ENCODE data around the gene ARID1A. TPM values are rescaled to one million over a fixed set of nuclear protein-coding genes. Genes with fewer than 3 reads are reported as not detected.

Gene ARID1A
- total and polyA plus RNA-seq, 8 donors, result 9.9 to 74.2 (median 45.3) TPM

DNA sequence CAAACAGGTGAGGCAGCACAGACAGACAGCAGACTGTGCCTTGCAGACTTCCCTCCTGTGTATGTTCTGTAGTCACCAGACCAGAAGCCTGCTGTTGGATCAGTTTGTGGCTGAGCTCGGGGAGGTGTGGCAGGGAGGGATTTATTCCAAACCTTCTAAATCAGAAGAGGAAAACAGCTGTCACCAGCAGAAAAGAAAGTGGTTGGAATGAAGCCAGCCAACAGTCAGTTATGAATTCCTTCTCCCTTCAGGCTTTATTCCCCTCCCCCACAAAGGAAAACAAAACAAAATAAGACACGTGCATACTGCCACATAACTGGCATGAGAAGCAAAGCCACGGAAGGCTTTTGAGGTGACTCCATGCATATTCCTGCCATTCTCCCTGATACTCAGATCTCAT, 72.9 kb downstream of the ARID1A start:
- DNase-seq, result peak in 1 of 2 donors; percentile 62
- peak overlapping the region in 3 of 5 donors; percentile 14 to 39 (median 30) for H3K27ac ChIP-seq
- no peaks in the 10 kb centered on the region for H3K9me3 ChIP-seq
- no peak overlapping the region for H3K4me3 ChIP-seq
- H3K27me3 ChIP-seq, result no peaks in the 10 kb centered on the region
- TF ChIP-seq POLR2A (IDR thresholded peaks at IDR 0.05) (no peak), POLR2AphosphoS5 (IDR thresholded peaks at IDR 0.05) (no peak), EP300 (IDR thresholded peaks at IDR 0.05) (no peak), CTCF (IDR thresholded peaks at IDR 0.05) (no peak)
- intact Hi-C loops (cut with DNase I; ENCODE audit: low total_unique reads), result no loop called here
- peaks cover 71 to 100% (median 97%) of the 10 kb centered on the region in 4 donors for H3K36me3 ChIP-seq
- WGBS, 5 donors, result 4 to 22% (median 8%) methylated on average over 3 of the region's 3 CpGs
- peaks cover 26 to 52% (median 39%) of the 10 kb centered on the region in 4 donors for H3K4me1 ChIP-seq

DNA sequence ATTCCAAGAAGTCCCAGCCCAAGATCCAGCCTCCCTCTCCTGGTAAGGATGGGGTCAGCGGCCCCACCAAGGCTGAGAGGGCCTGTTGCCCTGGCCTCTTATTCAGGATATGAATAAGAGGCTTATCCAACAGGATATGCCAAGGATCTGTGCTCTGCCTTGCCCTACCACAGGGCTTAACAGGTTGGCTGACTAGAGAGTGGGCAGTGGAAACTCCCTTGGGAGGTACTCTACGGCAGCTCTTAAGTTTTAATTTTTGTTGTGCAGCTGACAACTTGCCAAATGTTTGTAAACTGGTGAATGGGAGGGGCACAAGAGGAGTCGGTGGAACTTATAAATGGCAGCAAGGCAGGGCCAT, 75.4 kb downstream of the ARID1A start:
- intact Hi-C loops (cut with DNase I; ENCODE audit: low total_unique reads), result no loop called here
- H3K4me1 ChIP-seq, result peaks cover 26 to 55% (median 42%) of the 10 kb centered on the region in 4 donors
- H3K27ac ChIP-seq, result peak overlapping the region; percentile 31 to 77 (median 70)
- WGBS, 5 donors, result 47 to 62% (median 50%) methylated on average over 3 of the region's 3 CpGs
- H3K36me3 ChIP-seq, result peaks cover 69 to 100% (median 98%) of the 10 kb centered on the region in 4 donors
- no peaks in the 10 kb centered on the region for H3K27me3 ChIP-seq
- DNase-seq, result no peak
- no peak for TF ChIP-seq CTCF (IDR thresholded peaks at IDR 0.05)
- TF ChIP-seq POLR2A (IDR thresholded peaks at IDR 0.05), result no peak
- no peak for TF ChIP-seq EP300 (IDR thresholded peaks at IDR 0.05)
- TF ChIP-seq POLR2AphosphoS5 (IDR thresholded peaks at IDR 0.05), result no peak
- H3K4me3 ChIP-seq, result no peak overlapping the region
- H3K9me3 ChIP-seq, result no peaks in the 10 kb centered on the region

DNA sequence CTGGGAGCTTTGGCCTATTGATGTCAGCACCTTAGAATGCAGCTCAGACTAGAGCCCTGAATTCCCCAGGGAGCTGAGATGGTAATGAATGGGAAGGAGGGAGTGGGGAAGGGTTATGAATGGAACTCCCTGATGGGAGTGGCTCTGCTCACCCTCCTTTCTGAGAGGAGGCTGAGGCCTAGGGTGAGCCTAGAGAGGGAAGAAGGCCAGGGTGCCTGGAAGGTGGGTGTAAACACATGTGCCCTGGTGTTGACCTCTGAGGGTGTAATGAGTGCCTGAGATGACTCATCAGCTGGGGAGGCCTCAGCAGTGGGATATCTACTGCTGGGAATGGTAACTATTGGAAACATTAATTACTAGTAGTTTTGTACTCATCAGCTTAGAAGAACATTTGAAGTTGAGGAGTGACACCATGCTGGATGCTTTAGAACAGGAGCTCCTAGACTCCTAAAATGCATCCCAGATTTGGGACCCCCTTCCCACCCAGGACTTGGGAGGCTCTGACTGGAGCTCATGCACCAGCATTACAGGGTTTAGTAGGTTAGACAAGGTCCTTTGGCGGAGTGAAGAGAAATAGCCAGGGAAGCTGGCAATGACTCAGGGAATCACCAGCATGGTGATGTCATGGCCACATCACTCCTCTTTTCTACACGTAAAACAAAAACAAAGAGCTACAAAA, 76.0 kb downstream of the ARID1A start:
- 63 to 88% (median 82%) methylated on average over 2 of the region's 2 CpGs for whole genome bisulfite sequencing, 5 donors
- Histone ChIP-seq H3K27ac (peak overlapping the region; percentile 43 to 77 (median 70)), H3K4me1 (peaks cover 26 to 55% (median 41%) of the 10 kb centered on the region in 4 donors), H3K4me3 (no peak overlapping the region), H3K36me3 (peaks cover 69 to 100% (median 98%) of the 10 kb centered on the region in 4 donors), H3K27me3 (no peaks in the 10 kb centered on the region), H3K9me3 (no peaks in the 10 kb centered on the region)
- TF ChIP-seq POLR2AphosphoS5 (IDR thresholded peaks at IDR 0.05) (peak in 1 of 3 donors; percentile 80), POLR2A (IDR thresholded peaks at IDR 0.05) (no peak), EP300 (IDR thresholded peaks at IDR 0.05) (no peak), CTCF (IDR thresholded peaks at IDR 0.05) (no peak)
- DNase-seq, result peak in 1 of 2 donors; percentile 68
- intact Hi-C loops (cut with DNase I; ENCODE audit: low total_unique reads), result no loop called here

DNA sequence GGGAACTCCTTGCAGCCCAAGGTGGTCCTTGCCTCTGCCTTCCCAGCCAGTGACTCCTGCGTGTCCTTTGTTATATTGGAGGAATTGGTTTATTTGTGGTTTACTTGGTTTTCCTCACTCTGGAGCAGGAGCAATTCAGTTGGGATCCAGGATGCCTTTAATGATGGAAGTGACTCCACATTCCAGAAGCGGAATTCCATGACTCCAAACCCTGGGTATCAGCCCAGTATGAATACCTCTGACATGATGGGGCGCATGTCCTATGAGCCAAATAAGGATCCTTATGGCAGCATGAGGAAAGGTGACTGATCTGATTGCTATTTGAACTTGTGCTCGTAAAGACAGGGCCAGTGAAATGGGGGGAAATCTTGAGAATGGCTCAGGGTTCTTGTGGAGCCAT, 76.9 kb downstream of the ARID1A start:
- TF ChIP-seq POLR2AphosphoS5 (IDR thresholded peaks at IDR 0.05) (peak in 1 of 3 donors; percentile 29), EP300 (IDR thresholded peaks at IDR 0.05) (no peak)
- H3K36me3 ChIP-seq, result peaks cover 60 to 100% (median 98%) of the 10 kb centered on the region in 4 donors
- H3K27me3 ChIP-seq, result no peaks in the 10 kb centered on the region
- H3K4me3 ChIP-seq, result no peak overlapping the region
- H3K4me1 ChIP-seq, result peaks cover 25 to 46% (median 34%) of the 10 kb centered on the region in 4 donors
- DNase-seq, result no peak
- WGBS, 5 donors, result 74 to 94% (median 83%) methylated on average over 4 of the region's 4 CpGs
- peak overlapping the region in 4 of 5 donors; percentile 56 to 77 (median 70) for H3K27ac ChIP-seq
- intact Hi-C loops (cut with DNase I; ENCODE audit: low total_unique reads), result no loop called here
- no peaks in the 10 kb centered on the region for H3K9me3 ChIP-seq

GRCh38 chr1:26774462-26774861, 78.6 kb downstream of the ARID1A start:
- H3K4me1 ChIP-seq, result peaks cover 11 to 39% (median 18%) of the 10 kb centered on the region in 4 donors
- 93 to 98% (median 95%) methylated on average over 10 to 13 of the region's 13 CpGs for WGBS, 5 donors
- H3K4me3 ChIP-seq, result no peak overlapping the region
- no peaks in the 10 kb centered on the region for H3K27me3 ChIP-seq
- intact Hi-C loops (cut with DNase I; ENCODE audit: low total_unique reads), result no loop called here
- no peak for TF ChIP-seq CTCF (IDR thresholded peaks at IDR 0.05)
- no peak for TF ChIP-seq POLR2A (IDR thresholded peaks at IDR 0.05)
- TF ChIP-seq POLR2AphosphoS5 (IDR thresholded peaks at IDR 0.05), result no peak
- TF ChIP-seq EP300 (IDR thresholded peaks at IDR 0.05), result no peak
- DNase-seq, result no peak
- H3K36me3 ChIP-seq, result peaks cover 69 to 100% (median 99%) of the 10 kb centered on the region in 4 donors
- H3K27ac ChIP-seq, result peak overlapping the region in 2 of 5 donors; percentile 4 to 11
- no peaks in the 10 kb centered on the region for H3K9me3 ChIP-seq

Data from stomach (tissue), 9 donors.